Stomach (tissue), 4 donors: ENCODE measurements around the gene TOX3.
A peak's percentile ranks its signal among the peaks of the same experiment; 100 is the strongest.

Experiments
- EP300 ChIP-seq: sonication (generic); formaldehyde crosslinking; IDR thresholded peaks from one replicate; pipeline ENCODE4 v1.6.1; 2017; ENCODE audit warnings: antibody characterized with exemption
- POLR2A ChIP-seq, 4 donors: fragments of 450-650 bp; IDR thresholded peaks; one replicate each; pipeline ENCODE4 v1.6.1; 2016; ENCODE audit warnings: antibody characterized with exemption in 4 of 4, control low read depth in 2 of 4, mild to moderate bottlenecking in 1 of 4, moderate library complexity in 1 of 4
- POLR2AphosphoS5 ChIP-seq, 3 donors: sonication (generic); formaldehyde crosslinking; IDR thresholded peaks; one replicate each; pipeline ENCODE4 v1.6.1; 2016; ENCODE audit warnings: antibody characterized with exemption in 3 of 3
- TF ChIP-seq, protein P1 (sequence below), 7 experiments: fragments of 450-650 bp in 4 of 7; fragments of 200-600 bp in 3 of 7; sonication (generic) in 3 of 7; IDR thresholded peaks; one replicate each; pipeline ENCODE4 v1.5.1; 2016 to 2019; ENCODE audit warnings: antibody characterized with exemption in 7 of 7, control low read depth in 2 of 7, mild to moderate bottlenecking in 1 of 7

DNA sequence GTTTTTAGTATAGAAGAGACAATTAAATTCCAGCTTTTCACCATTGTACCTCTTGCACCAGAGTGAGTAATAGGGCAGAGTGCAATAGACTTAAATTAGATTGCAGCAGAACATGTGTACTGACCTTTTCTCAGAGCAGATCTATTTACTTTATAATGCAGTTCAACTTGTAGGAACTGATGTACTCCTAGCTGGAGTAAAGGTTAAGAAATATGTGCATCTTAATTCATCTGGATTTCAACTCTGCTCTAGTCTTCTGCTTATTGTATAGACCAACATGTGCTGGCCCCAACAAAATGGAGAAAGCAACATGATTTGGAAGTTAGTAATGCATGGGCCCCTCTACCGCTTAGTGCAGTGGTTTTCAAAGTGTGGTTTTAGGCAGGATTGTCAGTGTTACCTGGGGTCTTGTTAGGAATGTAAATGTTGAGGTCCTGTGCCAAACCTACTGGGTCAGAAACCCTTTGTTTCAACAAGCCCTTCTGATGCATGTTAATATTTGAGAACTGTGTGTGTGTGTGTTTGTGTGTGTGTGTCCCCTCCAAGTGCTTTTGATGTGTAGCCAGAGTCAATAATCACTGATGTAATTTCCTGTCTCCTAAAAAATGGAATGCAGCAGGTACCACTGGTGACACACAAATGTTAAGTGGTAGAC is 138.6 kb downstream of the TOX3 start:
- TF ChIP-seq, protein P1, sequence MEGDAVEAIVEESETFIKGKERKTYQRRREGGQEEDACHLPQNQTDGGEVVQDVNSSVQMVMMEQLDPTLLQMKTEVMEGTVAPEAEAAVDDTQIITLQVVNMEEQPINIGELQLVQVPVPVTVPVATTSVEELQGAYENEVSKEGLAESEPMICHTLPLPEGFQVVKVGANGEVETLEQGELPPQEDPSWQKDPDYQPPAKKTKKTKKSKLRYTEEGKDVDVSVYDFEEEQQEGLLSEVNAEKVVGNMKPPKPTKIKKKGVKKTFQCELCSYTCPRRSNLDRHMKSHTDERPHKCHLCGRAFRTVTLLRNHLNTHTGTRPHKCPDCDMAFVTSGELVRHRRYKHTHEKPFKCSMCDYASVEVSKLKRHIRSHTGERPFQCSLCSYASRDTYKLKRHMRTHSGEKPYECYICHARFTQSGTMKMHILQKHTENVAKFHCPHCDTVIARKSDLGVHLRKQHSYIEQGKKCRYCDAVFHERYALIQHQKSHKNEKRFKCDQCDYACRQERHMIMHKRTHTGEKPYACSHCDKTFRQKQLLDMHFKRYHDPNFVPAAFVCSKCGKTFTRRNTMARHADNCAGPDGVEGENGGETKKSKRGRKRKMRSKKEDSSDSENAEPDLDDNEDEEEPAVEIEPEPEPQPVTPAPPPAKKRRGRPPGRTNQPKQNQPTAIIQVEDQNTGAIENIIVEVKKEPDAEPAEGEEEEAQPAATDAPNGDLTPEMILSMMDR (IDR thresholded peaks at IDR 0.05), result no peak
- TF ChIP-seq EP300 (no peak), POLR2AphosphoS5 (IDR thresholded peaks at IDR 0.05) (peak in 1 of 3 donors; percentile 16), POLR2A (IDR thresholded peaks at IDR 0.05) (no peak)
